Esophagus squamous epithelium (tissue), 4 donors: ENCODE measurements around the gene FYTTD1.

Experiments
- POLR2A ChIP-seq, 4 donors: fragments of 450-650 bp; IDR thresholded peaks; one replicate each; pipeline ENCODE4 v1.6.1; 2017; ENCODE audit warnings: antibody characterized with exemption in 4 of 4, mild to moderate bottlenecking in 4 of 4, moderate library complexity in 3 of 4
- TF ChIP-seq, protein P1 (sequence below), 6 experiments: fragments of 450-650 bp in 4 of 6; fragments of 200-600 bp in 2 of 6; sonication (generic) in 2 of 6; IDR thresholded peaks; one replicate each; pipeline ENCODE4 v1.5.1; 2016 to 2019; ENCODE audit warnings: antibody characterized with exemption in 6 of 6, mild to moderate bottlenecking in 4 of 6, moderate library complexity in 4 of 6

DNA sequence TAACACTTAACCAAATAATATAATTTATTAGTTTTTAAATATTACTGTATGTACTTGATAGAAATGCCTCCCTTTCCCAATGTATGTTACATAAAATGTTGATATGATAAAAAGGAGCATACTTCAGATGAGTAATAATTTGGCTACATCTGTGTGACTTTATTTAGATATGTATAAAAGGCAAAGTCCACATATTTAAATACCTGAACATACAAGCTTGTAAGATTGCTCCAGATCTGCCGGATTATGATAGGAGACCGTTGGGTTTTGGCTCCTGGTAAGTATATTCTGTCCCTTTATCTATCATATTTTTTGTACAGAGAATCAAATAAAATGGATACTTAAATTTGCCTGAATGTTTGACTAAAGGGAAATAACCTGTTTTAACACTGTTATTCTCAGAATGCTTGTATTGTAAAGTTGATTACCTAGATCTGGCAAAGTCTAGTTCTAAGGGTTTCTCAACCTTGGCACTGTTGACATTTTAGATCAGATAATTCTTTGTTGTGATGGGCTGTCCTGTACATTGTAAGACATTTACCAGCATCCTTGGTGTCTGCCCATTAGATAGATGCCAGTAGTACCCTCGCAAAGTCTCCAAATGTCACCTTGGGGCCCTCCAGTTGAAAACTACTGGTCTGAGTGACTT is 79.8 kb downstream of the FYTTD1 start:
- TF ChIP-seq, protein P1, sequence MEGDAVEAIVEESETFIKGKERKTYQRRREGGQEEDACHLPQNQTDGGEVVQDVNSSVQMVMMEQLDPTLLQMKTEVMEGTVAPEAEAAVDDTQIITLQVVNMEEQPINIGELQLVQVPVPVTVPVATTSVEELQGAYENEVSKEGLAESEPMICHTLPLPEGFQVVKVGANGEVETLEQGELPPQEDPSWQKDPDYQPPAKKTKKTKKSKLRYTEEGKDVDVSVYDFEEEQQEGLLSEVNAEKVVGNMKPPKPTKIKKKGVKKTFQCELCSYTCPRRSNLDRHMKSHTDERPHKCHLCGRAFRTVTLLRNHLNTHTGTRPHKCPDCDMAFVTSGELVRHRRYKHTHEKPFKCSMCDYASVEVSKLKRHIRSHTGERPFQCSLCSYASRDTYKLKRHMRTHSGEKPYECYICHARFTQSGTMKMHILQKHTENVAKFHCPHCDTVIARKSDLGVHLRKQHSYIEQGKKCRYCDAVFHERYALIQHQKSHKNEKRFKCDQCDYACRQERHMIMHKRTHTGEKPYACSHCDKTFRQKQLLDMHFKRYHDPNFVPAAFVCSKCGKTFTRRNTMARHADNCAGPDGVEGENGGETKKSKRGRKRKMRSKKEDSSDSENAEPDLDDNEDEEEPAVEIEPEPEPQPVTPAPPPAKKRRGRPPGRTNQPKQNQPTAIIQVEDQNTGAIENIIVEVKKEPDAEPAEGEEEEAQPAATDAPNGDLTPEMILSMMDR (IDR thresholded peaks at IDR 0.05): no peak
- TF ChIP-seq POLR2A (IDR thresholded peaks at IDR 0.05): no peak
